ENCODE results near the gene FBXL15. TPM values are rescaled to one million over a fixed set of nuclear protein-coding genes. Genes with fewer than 3 reads are reported as not detected.

The FBXL15 gene
- total RNA-seq, 4 donors from 2014 or later: 19.5 to 45.9 (median 29.0) TPM

DNA sequence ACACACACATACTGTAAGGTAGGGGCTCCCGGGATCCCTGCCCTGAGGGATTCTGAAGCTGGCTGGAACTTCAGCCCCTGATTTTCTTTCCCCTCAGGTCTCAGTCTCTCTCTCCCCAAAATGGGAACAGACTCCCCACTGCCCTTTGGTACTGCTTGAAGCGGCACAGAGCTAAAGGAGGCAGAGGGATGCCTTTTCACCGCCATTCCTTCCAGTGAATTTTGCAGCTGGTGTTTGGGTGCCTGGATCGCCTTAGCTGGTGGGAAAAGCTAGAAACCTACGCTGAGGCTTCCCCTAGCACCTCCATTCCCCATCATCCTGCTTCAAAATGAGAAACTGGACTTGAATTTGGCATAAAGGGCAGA, 14.5 kb downstream of the FBXL15 start:
- TF ChIP-seq POLR2AphosphoS5 (IDR thresholded peaks at IDR 0.05) (no peak), EP300 (IDR thresholded peaks at IDR 0.05) (no peak), POLR2A (IDR thresholded peaks at IDR 0.05; ENCODE audit: low read depth) (no peak)
- 35% methylated on average over 5 of the region's 5 CpGs for WGBS
- Histone ChIP-seq H3K27ac (replicated peaks in 1 of 4) (peak overlapping the region in 2 of 4 donors; percentile 13 to 40), H3K27me3 (peaks cover 0 to 39% (median 4%) of the 10 kb centered on the region in 4 donors), H3K9me3 (no peaks in the 10 kb centered on the region), H3K4me1 (peaks cover 14 to 38% (median 27%) of the 10 kb centered on the region in 4 donors), H3K4me3 (peak overlapping the region in 1 of 4 donors; percentile 43), H3K36me3 (no peaks in the 10 kb centered on the region)
- intact Hi-C loops (cut with DNase I): no loop called here
- DNase-seq (ENCODE audit: extremely low spot score): no peak

- H3K27me3 ChIP-seq: peaks cover 0 to 39% (median 4%) of the 10 kb centered on the region in 4 donors
- 16% methylated on average over 12 of the region's 14 CpGs for WGBS
- no peaks in the 10 kb centered on the region for H3K9me3 ChIP-seq
- H3K27ac ChIP-seq (replicated peaks in 1 of 4): peak overlapping the region in 2 of 4 donors; percentile 13 to 40
- DNase-seq (ENCODE audit: extremely low spot score): no peak
- H3K36me3 ChIP-seq: no peaks in the 10 kb centered on the region
- intact Hi-C loops (cut with DNase I): no loop called here
- TF ChIP-seq EP300 (IDR thresholded peaks at IDR 0.05) (no peak), CTCF (IDR thresholded peaks at IDR 0.05) (no peak), POLR2A (IDR thresholded peaks at IDR 0.05; ENCODE audit: low read depth) (no peak), POLR2AphosphoS5 (IDR thresholded peaks at IDR 0.05) (no peak)
- H3K4me3 ChIP-seq: peak overlapping the region; percentile 21 to 43 (median 24)
- H3K4me1 ChIP-seq: peaks cover 14 to 38% (median 27%) of the 10 kb centered on the region in 4 donors
Observed at GRCh38 chr10:102435529-102436233, 15.0 kb downstream of the FBXL15 start.

GRCh38 chr10:102436312-102436711, 15.7 kb downstream of the FBXL15 start:
- Histone ChIP-seq H3K36me3 (no peaks in the 10 kb centered on the region), H3K4me3 (peak overlapping the region in 2 of 4 donors; percentile 23 to 43), H3K9me3 (no peaks in the 10 kb centered on the region), H3K27ac (replicated peaks in 1 of 4) (no peak overlapping the region), H3K27me3 (peaks cover 0 to 39% (median 4%) of the 10 kb centered on the region in 4 donors), H3K4me1 (peaks cover 12 to 34% (median 23%) of the 10 kb centered on the region in 4 donors)
- TF ChIP-seq EP300 (IDR thresholded peaks at IDR 0.05) (no peak), POLR2AphosphoS5 (IDR thresholded peaks at IDR 0.05) (no peak), CTCF (IDR thresholded peaks at IDR 0.05) (no peak), POLR2A (IDR thresholded peaks at IDR 0.05; ENCODE audit: low read depth) (no peak)
- intact Hi-C loops (cut with DNase I): no loop called here
- DNase-seq (ENCODE audit: extremely low spot score): no peak
- WGBS: 77% methylated on average over 6 of the region's 6 CpGs

DNA sequence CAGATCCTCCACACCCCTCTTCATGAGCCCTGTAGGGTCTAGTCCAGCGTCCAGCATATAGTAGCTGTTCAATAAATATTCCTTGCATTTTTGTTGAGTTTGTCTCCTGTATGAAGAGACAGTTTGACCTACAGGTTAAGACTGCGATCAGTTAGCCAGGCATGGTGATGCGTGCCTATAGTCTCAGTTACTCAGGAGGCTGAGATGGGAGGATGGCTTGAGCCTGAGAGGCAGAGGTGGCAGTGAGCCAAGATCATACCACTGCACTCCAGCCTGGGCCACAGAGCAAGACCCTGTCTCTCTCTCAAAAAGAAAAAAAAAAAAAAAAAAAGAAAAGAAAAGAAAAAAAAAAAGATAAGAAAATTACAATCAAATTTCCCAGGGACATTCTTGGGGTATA, 16.9 kb downstream of the FBXL15 start:
- no peaks in the 10 kb centered on the region for H3K9me3 ChIP-seq
- H3K4me1 ChIP-seq: peaks cover 4 to 26% (median 15%) of the 10 kb centered on the region in 4 donors
- no peak for TF ChIP-seq EP300 (IDR thresholded peaks at IDR 0.05)
- TF ChIP-seq POLR2AphosphoS5 (IDR thresholded peaks at IDR 0.05): no peak
- no peak for TF ChIP-seq POLR2A (IDR thresholded peaks at IDR 0.05; ENCODE audit: low read depth)
- no peak for TF ChIP-seq CTCF (IDR thresholded peaks at IDR 0.05)
- 94% methylated on average over 3 of the region's 3 CpGs for WGBS
- H3K4me3 ChIP-seq: no peak overlapping the region
- H3K27me3 ChIP-seq: peaks cover 0 to 39% (median 4%) of the 10 kb centered on the region in 4 donors
- intact Hi-C loops (cut with DNase I): no loop called here
- DNase-seq (ENCODE audit: extremely low spot score): no peak
- H3K27ac ChIP-seq (replicated peaks in 1 of 4): no peak overlapping the region
- H3K36me3 ChIP-seq: no peaks in the 10 kb centered on the region

GRCh38 chr10:102438374-102438773, 17.7 kb downstream of the FBXL15 start:
- WGBS: 100% methylated on average over 1 of the region's 1 CpG
- intact Hi-C loops (cut with DNase I): no loop called here
- Histone ChIP-seq H3K4me1 (peaks cover 0 to 19% (median 8%) of the 10 kb centered on the region in 4 donors), H3K36me3 (no peaks in the 10 kb centered on the region), H3K27ac (replicated peaks in 1 of 4) (no peak overlapping the region), H3K4me3 (no peak overlapping the region), H3K9me3 (no peaks in the 10 kb centered on the region), H3K27me3 (peaks cover 0 to 39% (median 4%) of the 10 kb centered on the region in 4 donors)
- DNase-seq (ENCODE audit: extremely low spot score): no peak
- TF ChIP-seq CTCF (IDR thresholded peaks at IDR 0.05): no peak
- TF ChIP-seq POLR2A (IDR thresholded peaks at IDR 0.05; ENCODE audit: low read depth): no peak

All from esophagus muscularis mucosa (tissue), 4 donors.